H1 (cell line): ENCODE measurements around the gene NCR2. TPM values are rescaled to one million over a fixed set of nuclear protein-coding genes. Genes with fewer than 3 reads are reported as not detected.

Source experiments
- CTCF ChIA-PET: fragments of 300-600 bp; sonication (Branson Sonifier 250); formaldehyde crosslinking; loops from one replicate; lab custom pipeline; 2021; ENCODE audit not compliant: partially characterized antibody; lab: Charles Lee
- POLR2A ChIA-PET: fragments of 300-600 bp; sonication (Branson Sonifier 250); formaldehyde crosslinking; loops from one replicate; lab custom pipeline; 2021; ENCODE audit warnings: inconsistent platforms; ENCODE audit not compliant: partially characterized antibody; lab: Charles Lee
- DNase-seq, 2 experiments: peaks; one replicate each; pipeline versions ENCODE4 v3.0.0 to v3.0.0-alpha.2; 2010 to 2022; ENCODE audit warnings: low spot score in 2 of 2, low read depth in 1 of 2, mixed read lengths in 1 of 2
- FAIRE-seq: peaks from 2 replicates; lab custom pipeline; 2011; peaks lifted over from hg19 to GRCh38; lab: Jason Lieb, UNC
- H2AFZ ChIP-seq: 2 replicates; pipeline ENCODE4 v1.8.1; 2012; ENCODE audit warnings: low read length, inconsistent platforms
- H2AK5ac ChIP-seq: 2 replicates; pipeline ENCODE4 v1.6.1; 2013; ENCODE audit warnings: low read depth, low read length
- H2BK120ac ChIP-seq: replicated peaks from 2 replicates; pipeline ENCODE3; 2013; ENCODE audit warnings: low read depth, low read length, inconsistent platforms
- H2BK12ac ChIP-seq: 2 replicates; pipeline ENCODE4 v1.6.1; 2013; ENCODE audit warnings: low read depth, low read length
- H2BK15ac ChIP-seq: 2 replicates; pipeline ENCODE4 v1.6.1; 2013; ENCODE audit warnings: low read length
- H2BK20ac ChIP-seq: 2 replicates; pipeline ENCODE4 v1.6.1; 2013; ENCODE audit warnings: low read length
- H2BK5ac ChIP-seq: 2 replicates; pipeline ENCODE4 v1.6.1; 2013; ENCODE audit warnings: low read depth, low read length
- H3K14ac ChIP-seq: 2 replicates; pipeline ENCODE4 v1.6.1; 2013; ENCODE audit warnings: inconsistent platforms; ENCODE audit not compliant: insufficient read length
- H3K18ac ChIP-seq: 2 replicates; pipeline ENCODE4 v1.6.1; 2013; ENCODE audit warnings: low read length; ENCODE audit errors: extremely low read depth
- H3K23ac ChIP-seq: 2 replicates; pipeline ENCODE4 v1.6.1; 2013; ENCODE audit warnings: inconsistent platforms; ENCODE audit not compliant: insufficient read length
- H3K23me2 ChIP-seq: 2 replicates; pipeline ENCODE4 v1.6.1; 2013; ENCODE audit warnings: low read depth, low read length
- H3K27ac ChIP-seq: 2 replicates; pipeline ENCODE4 v1.6.1; 2011; ENCODE audit warnings: low read depth, low read length, inconsistent platforms
- H3K27me3 ChIP-seq, 4 experiments: replicated peaks in 1 of 4; 1 replicate in 1 of 4; 2 replicates in 3 of 4; pipeline versions ENCODE4 v1.6.1 to v1.8.1; 2011 to 2013; ENCODE audit warnings: low read length in 3 of 4, mild to moderate bottlenecking in 3 of 4, inconsistent platforms in 2 of 4, mixed read lengths in 2 of 4, moderate library complexity in 1 of 4; ENCODE audit not compliant: control insufficient read depth in 3 of 4, insufficient read depth in 3 of 4; ENCODE audit errors: extremely low read depth in 1 of 4
- H3K36me3 ChIP-seq, 4 experiments: 2 replicates each; pipeline versions ENCODE4 v1.6.1 to v1.8.1; 2011 to 2013; ENCODE audit warnings: mild to moderate bottlenecking in 4 of 4, low read length in 3 of 4, moderate library complexity in 2 of 4, control low read depth in 1 of 4, inconsistent platforms in 1 of 4; ENCODE audit not compliant: insufficient read depth in 4 of 4, control insufficient read depth in 2 of 4
- H3K4ac ChIP-seq: replicated peaks from 2 replicates; pipeline ENCODE3; 2013; ENCODE audit warnings: low read length, low read depth, mixed read lengths, inconsistent platforms; ENCODE audit not compliant: insufficient read length
- H3K4me1 ChIP-seq, 4 experiments: replicated peaks in 1 of 4; 1 replicate in 1 of 4; 2 replicates in 3 of 4; pipeline versions ENCODE4 v1.6.1 to v1.8.1; 2011 to 2013; ENCODE audit warnings: low read length in 3 of 4, inconsistent platforms in 2 of 4, mixed read lengths in 1 of 4; ENCODE audit not compliant: insufficient read depth in 4 of 4, control insufficient read depth in 3 of 4
- H3K4me2 ChIP-seq, 2 experiments: 2 replicates each; pipeline versions ENCODE4 v1.6.1 to v1.8.1; 2011 to 2013; ENCODE audit warnings: low read depth in 2 of 2, low read length in 2 of 2, control low read depth in 1 of 2, inconsistent platforms in 1 of 2, mild to moderate bottlenecking in 1 of 2; ENCODE audit not compliant: insufficient read depth in 1 of 2
- H3K4me3 ChIP-seq, 4 experiments: fragments of 200-600, 300-600 bp in 1 of 4; sonication (generic), shearing (Covaris generic), sonication (Bioruptor Twin) in 1 of 4; 2 replicates each; pipeline versions ENCODE4 v1.5.1 to v1.8.1; 2011 to 2016; ENCODE audit warnings: low read length in 4 of 4, low read depth in 3 of 4, control low read depth in 2 of 4, inconsistent platforms in 2 of 4, mild to moderate bottlenecking in 2 of 4, mixed read lengths in 1 of 4, moderate library complexity in 1 of 4; ENCODE audit not compliant: insufficient read depth in 2 of 4; ENCODE audit errors: extremely low read depth in 1 of 4
- H3K56ac ChIP-seq: replicated peaks from 2 replicates; pipeline ENCODE3; 2013; ENCODE audit warnings: low read depth, mild to moderate bottlenecking, mixed read lengths, low read length, inconsistent platforms; ENCODE audit not compliant: insufficient read length
- H3K79me1 ChIP-seq: 2 replicates; pipeline ENCODE4 v1.6.1; 2013; ENCODE audit warnings: low read depth, low read length, control low read depth
- H3K79me2 ChIP-seq, 2 experiments: 2 replicates each; pipeline versions ENCODE4 v1.6.1 to v1.8.1; 2012 to 2013; ENCODE audit warnings: low read length in 2 of 2, mild to moderate bottlenecking in 2 of 2, inconsistent platforms in 1 of 2; ENCODE audit not compliant: insufficient read depth in 2 of 2, control insufficient read depth in 1 of 2
- H3K9ac ChIP-seq, 4 experiments: replicated peaks in 1 of 4; 1 replicate in 1 of 4; 2 replicates in 3 of 4; pipeline versions ENCODE4 v1.6.1 to v1.8.1; 2011 to 2013; ENCODE audit warnings: low read depth in 3 of 4, low read length in 3 of 4, control low read depth in 2 of 4, mild to moderate bottlenecking in 2 of 4, moderate library complexity in 2 of 4, inconsistent platforms in 1 of 4; ENCODE audit errors: extremely low read depth in 1 of 4
- H3K9me3 ChIP-seq, 2 experiments: 2 replicates each; pipeline versions ENCODE4 v1.6.1 to v1.8.1; 2012 to 2013; ENCODE audit warnings: mild to moderate bottlenecking in 2 of 2, moderate library complexity in 2 of 2, control low read depth in 1 of 2, inconsistent platforms in 1 of 2, low read depth in 1 of 2, low read length in 1 of 2, mixed read lengths in 1 of 2; ENCODE audit not compliant: insufficient read depth in 2 of 2
- H4K20me1 ChIP-seq, 2 experiments: replicated peaks in 1 of 2; 2 replicates each; pipeline versions ENCODE3 to v1.8.1; 2011 to 2013; ENCODE audit warnings: inconsistent platforms in 2 of 2, low read length in 2 of 2, mild to moderate bottlenecking in 1 of 2; ENCODE audit not compliant: insufficient read depth in 2 of 2, control insufficient read depth in 1 of 2
- H4K5ac ChIP-seq: 2 replicates; pipeline ENCODE4 v1.6.1; 2013; ENCODE audit warnings: low read length, low read depth, mixed read lengths, inconsistent platforms; ENCODE audit not compliant: insufficient read length
- H4K8ac ChIP-seq: 2 replicates; pipeline ENCODE4 v1.8.0; 2013; ENCODE audit warnings: mild to moderate bottlenecking, moderate library complexity, low read length, inconsistent platforms; ENCODE audit not compliant: insufficient read depth; ENCODE audit errors: extremely low read depth
- H4K91ac ChIP-seq: replicated peaks from 2 replicates; pipeline ENCODE3; 2013; ENCODE audit warnings: low read length, mixed read lengths, inconsistent platforms; ENCODE audit not compliant: insufficient read length
- KDM1A ChIP-seq: fragments of 200-600, 300-600 bp; sonication (generic); IDR thresholded peaks from 2 replicates; pipeline ENCODE4 v1.7.1; 2016; ENCODE audit warnings: mild to moderate bottlenecking, low read length, borderline replicate concordance
- NRF1 ChIP-seq: IDR thresholded peaks from 2 replicates; pipeline ENCODE4 v1.6.1; 2011; ENCODE audit warnings: mild to moderate bottlenecking, low read depth, low read length, improper control_type of control experiment
- PHF8 ChIP-seq: fragments of 200-600 bp; sonication (generic); conservative IDR thresholded peaks from 2 replicates; pipeline ENCODE4 v1.7.1; 2012; ENCODE audit warnings: low read depth, mild to moderate bottlenecking, inconsistent platforms, low read length, moderate library complexity
- TAF7 ChIP-seq: optimal IDR thresholded peaks from 2 replicates; pipeline ENCODE3; 2011; ENCODE audit warnings: low read depth, mild to moderate bottlenecking, inconsistent platforms, low read length, moderate library complexity, borderline replicate concordance
- YY1 ChIP-seq: IDR thresholded peaks from 2 replicates; pipeline ENCODE4 v1.6.1; 2011; ENCODE audit warnings: low read depth, mild to moderate bottlenecking, low read length
- WGBS, 2 experiments: shearing (Covaris generic) in 1 of 2; methylation state at CpG; one replicate each; pipeline versions ENCODE4 v1.1.6 to v1.1.7; 2013 to 2015; ENCODE audit warnings: low lambda C conversion rate in 2 of 2, mixed read lengths in 2 of 2, inconsistent platforms in 1 of 2, low coverage in 1 of 2, missing lambda C conversion rate in 1 of 2; ENCODE audit not compliant: insufficient replicate concordance in 2 of 2, insufficient coverage in 1 of 2, insufficient read length in 1 of 2; ENCODE audit errors: extremely low coverage in 1 of 2, missing lambda C conversion rate in 1 of 2; 5-methylcytosine and 5-hydroxymethylcytosine counted together
- polyA plus RNA-seq, 7 experiments: library from polyadenylated mRNA; depleted of rRNA in 3 of 7; stranded (reverse) in 5 of 7; unstranded in 2 of 7; fragments of >200 nt in 5 of 7; fragments of 200-250 nt in 2 of 7; gene quantifications; 1 replicate in 5 of 7; 2 replicates in 1 of 7; 4 replicates in 1 of 7; pipeline versions ENCODE4 v1.2.1 to v1.2.3, GENCODE V29; 2011 to 2013; ENCODE audit warnings: missing spikeins in 2 of 7, mixed read lengths in 2 of 7
- total RNA-seq: library from RNA; stranded (reverse); fragmentation: NEBNext Ultra II Directional; extraction: Animal tissue kit (Norgen Biotek cat#: 25700); gene quantifications from 2 replicates; pipeline ENCODE4 v1.2.1, GENCODE V29; 2021

Gene NCR2
- total and polyA plus RNA-seq, 2 of the 8 experiments (the other 6 are each of a cell fraction or from before 2014, with no cell fraction given): not detected

DNA sequence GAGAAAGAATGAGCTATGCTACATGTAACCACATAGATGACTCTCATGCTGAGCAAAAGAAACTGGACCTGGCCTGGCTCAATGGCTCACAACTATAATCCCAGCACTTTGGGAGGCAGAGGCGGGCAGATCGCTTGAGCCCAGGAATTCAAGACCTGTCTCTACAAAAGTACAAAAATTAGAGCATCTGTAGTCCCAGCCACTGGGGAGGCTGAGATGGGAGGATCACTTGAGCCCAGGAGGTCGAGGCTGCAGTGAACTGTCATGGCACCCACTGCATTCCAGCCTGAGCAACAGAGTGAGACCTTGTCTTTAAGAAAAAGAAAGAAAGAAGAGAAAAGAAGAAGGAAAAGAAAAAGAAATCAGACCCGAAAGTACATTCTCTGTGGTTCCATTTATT lies 41.7 kb downstream of the NCR2 start:
- Histone ChIP-seq H2AFZ (no peak overlapping the region), H3K79me2 (no peaks in the 10 kb centered on the region), H3K9ac (no peak overlapping the region), H2BK120ac (no peak overlapping the region), H3K4ac (no peak overlapping the region), H2BK5ac (no peak overlapping the region), H3K27me3 (peaks cover 64 to 91% (median 80%) of the 10 kb centered on the region in 4 experiments), H2BK20ac (no peak overlapping the region), H3K4me3 (no peak overlapping the region), H4K91ac (no peak overlapping the region), H3K4me1 (peaks cover 5 to 26% (median 18%) of the 10 kb centered on the region in 4 experiments; a peak in 6 of 7 replicates), H3K4me2 (no peak overlapping the region), H2BK15ac (no peak overlapping the region), H4K5ac (no peak overlapping the region), H4K8ac (no peak overlapping the region), H3K23ac (no peak overlapping the region), H3K56ac (no peak overlapping the region), H2AK5ac (no peak overlapping the region), H3K23me2 (peaks cover 21% of the 10 kb centered on the region), H4K20me1 (peaks cover 5 to 12% of the 10 kb centered on the region in 2 experiments), H3K36me3 (no peaks in the 10 kb centered on the region), H3K79me1 (no peaks in the 10 kb centered on the region), H3K18ac (no peak overlapping the region), H3K27ac (no peak overlapping the region), H3K9me3 (no peaks in the 10 kb centered on the region), H3K14ac (no peak overlapping the region), H2BK12ac (no peak overlapping the region)
- ChIA-PET POLR2A (no interaction called here), CTCF (interaction anchor here (1.0 to 12.5 kb wide), 5 partner anchors 9 to 225 kb away, joined by 4 to 238 read pairs (median 6); no protein-coding TSS in a partner anchor)
- DNase-seq: no peak
- 58% methylated on average over 4 of the region's 4 CpGs; no CpG with 5 or more reads in 1 of the 2 experiments for WGBS, 2 experiments
- FAIRE-seq: no peak
- TF ChIP-seq YY1: no peak
- no peak for TF ChIP-seq KDM1A
- TF ChIP-seq NRF1: no peak
- TF ChIP-seq TAF7: no peak
- no peak for TF ChIP-seq PHF8
